ENCODE results near the gene PANX2.

- TF ChIP-seq EZH2phosphoT487 (IDR thresholded peaks at IDR 0.05; ENCODE audit: low read depth, severe bottlenecking, unreplicated experiment): no peak
- TF ChIP-seq CTCF (IDR thresholded peaks at IDR 0.05; ENCODE audit: poor library complexity): no peak
- no peak for TF ChIP-seq EZH2 (IDR thresholded peaks at IDR 0.05; ENCODE audit: borderline replicate concordance)
These were observed 34.0 kb downstream of the PANX2 start for GRCh38 chr22:50204571-50204970.
